Liver (tissue), 9 donors: ENCODE measurements around the gene MRPL40. TPM values are rescaled to one million over a fixed set of nuclear protein-coding genes. Genes with fewer than 3 reads are reported as not detected.

Experiments used
- DNase-seq: peaks from one replicate; pipeline ENCODE4 v3.0.0-alpha.2; 2017; ENCODE audit warnings: low spot score
- H3K27ac ChIP-seq, 2 donors: one replicate each; pipeline ENCODE4 v1.7.0; 2013; ENCODE audit warnings: inconsistent platforms in 2 of 2, low read length in 2 of 2, control low read depth in 1 of 2, low read depth in 1 of 2, mild to moderate bottlenecking in 1 of 2
- H3K27me3 ChIP-seq, 4 donors: one replicate each; pipeline versions ENCODE4 v1.6.1 to v1.7.0; 2013; ENCODE audit warnings: low read length in 3 of 4, inconsistent platforms in 1 of 4, mild to moderate bottlenecking in 1 of 4, moderate library complexity in 1 of 4; ENCODE audit not compliant: control insufficient read depth in 4 of 4, insufficient read depth in 4 of 4
- H3K36me3 ChIP-seq, 4 donors: one replicate each; pipeline versions ENCODE4 v1.6.1 to v1.7.0; 2013; ENCODE audit warnings: low read length in 3 of 4, mild to moderate bottlenecking in 3 of 4, low read depth in 1 of 4, moderate library complexity in 1 of 4; ENCODE audit not compliant: control insufficient read depth in 4 of 4, insufficient read depth in 3 of 4
- H3K4me1 ChIP-seq, 4 donors: one replicate each; pipeline versions ENCODE4 v1.6.1 to v1.7.0; 2013; ENCODE audit warnings: low read length in 3 of 4, mild to moderate bottlenecking in 3 of 4, moderate library complexity in 1 of 4; ENCODE audit not compliant: control insufficient read depth in 4 of 4, insufficient read depth in 4 of 4
- H3K4me3 ChIP-seq, 3 donors: one replicate each; pipeline versions ENCODE4 v1.6.1 to v1.7.0; 2013; ENCODE audit warnings: low read length in 3 of 3, control low read depth in 1 of 3, low read depth in 1 of 3, mild to moderate bottlenecking in 1 of 3
- H3K9ac ChIP-seq, 2 donors: one replicate each; pipeline ENCODE4 v1.7.0; 2013; ENCODE audit warnings: low read length in 2 of 2, mild to moderate bottlenecking in 2 of 2, moderate library complexity in 2 of 2, control low read depth in 1 of 2, low read depth in 1 of 2
- H3K9me3 ChIP-seq, 4 donors: one replicate each; pipeline versions ENCODE4 v1.6.1 to v1.7.0; 2013; ENCODE audit warnings: low read length in 3 of 4; ENCODE audit not compliant: control insufficient read depth in 4 of 4
- EGR1 ChIP-seq, 2 donors: IDR thresholded peaks; 2 replicates each; pipeline ENCODE4 v1.6.1; 2016 to 2018; ENCODE audit warnings: antibody characterized with exemption in 2 of 2, low read depth in 2 of 2
- GABPA ChIP-seq, 2 donors: IDR thresholded peaks in 1 of 2; conservative IDR thresholded peaks in 1 of 2; 2 replicates each; pipeline ENCODE4 v1.6.1; 2016; ENCODE audit warnings: antibody characterized with exemption in 2 of 2, mild to moderate bottlenecking in 1 of 2, moderate library complexity in 1 of 2
- HNF4A ChIP-seq, 2 donors: conservative IDR thresholded peaks; 2 replicates each; pipeline ENCODE4 v1.6.1; 2016; ENCODE audit warnings: antibody characterized with exemption in 2 of 2, mild to moderate bottlenecking in 2 of 2
- HNF4G ChIP-seq: IDR thresholded peaks from 2 replicates; pipeline ENCODE4 v1.6.1; 2016; ENCODE audit warnings: antibody characterized with exemption
- NR2F2 ChIP-seq: IDR thresholded peaks from 2 replicates; pipeline ENCODE4 v1.6.1; 2016; ENCODE audit warnings: antibody characterized with exemption
- RAD21 ChIP-seq, 2 donors: IDR thresholded peaks; 2 replicates each; pipeline ENCODE4 v1.6.1; 2016; ENCODE audit warnings: antibody characterized with exemption in 2 of 2, mild to moderate bottlenecking in 2 of 2
- RXRA ChIP-seq, 2 donors: IDR thresholded peaks; 2 replicates each; pipeline ENCODE4 v1.6.1; 2017 to 2018; ENCODE audit warnings: antibody characterized with exemption in 2 of 2, mild to moderate bottlenecking in 1 of 2
- SP1 ChIP-seq: IDR thresholded peaks from 2 replicates; pipeline ENCODE4 v1.6.1; 2018; ENCODE audit warnings: antibody characterized with exemption, mild to moderate bottlenecking
- WGBS: extraction: QIAGEN DNeasy Blood & Tissue Kit; methylation state at CpG from one replicate; pipeline ENCODE4 v1.1.7; 2013; 5-methylcytosine and 5-hydroxymethylcytosine counted together
- polyA plus RNA-seq, 2 donors: library from polyadenylated mRNA; stranded (reverse) in 1 of 2; unstranded in 1 of 2; fragments of 200-250 nt in 1 of 2; fragments of >200 nt in 1 of 2; fragmentation: Nextera tagmentation in 1 of 2; extraction: Ambion mirVana in 1 of 2; gene quantifications; one replicate each; pipeline versions ENCODE4 v1.2.1 to v1.2.3, GENCODE V29; 2013 to 2015
- total RNA-seq, 2 donors: library from RNA; depleted of rRNA; stranded (reverse); fragments of >200 nt; gene quantifications; one replicate each; pipeline ENCODE4 v1.2.3, GENCODE V29; 2014
- TF ChIP-seq, protein P1 (sequence below): IDR thresholded peaks from 2 replicates; pipeline ENCODE4 v1.6.1; 2016; ENCODE audit warnings: antibody characterized with exemption
- TF ChIP-seq, protein P2 (sequence below): IDR thresholded peaks from 2 replicates; pipeline ENCODE4 v1.6.1; 2016; ENCODE audit warnings: antibody characterized with exemption, mild to moderate bottlenecking
- TF ChIP-seq, protein P3 (sequence below): fragments of 150-350 bp; IDR thresholded peaks from 2 replicates; pipeline ENCODE4 v1.5.1; 2017; ENCODE audit warnings: improper control_type of control experiment, low read depth, low read length; ENCODE audit not compliant: missing input control
- donor health status: healthy.
- donor health status: healthy.
- donor health status: healthy.
- donor health status: healthy.
- donor health status: healthy.

MRPL40 gene
- total and polyA plus RNA-seq, 4 donors, result 11.3 to 52.0 (median 27.7) TPM

DNA sequence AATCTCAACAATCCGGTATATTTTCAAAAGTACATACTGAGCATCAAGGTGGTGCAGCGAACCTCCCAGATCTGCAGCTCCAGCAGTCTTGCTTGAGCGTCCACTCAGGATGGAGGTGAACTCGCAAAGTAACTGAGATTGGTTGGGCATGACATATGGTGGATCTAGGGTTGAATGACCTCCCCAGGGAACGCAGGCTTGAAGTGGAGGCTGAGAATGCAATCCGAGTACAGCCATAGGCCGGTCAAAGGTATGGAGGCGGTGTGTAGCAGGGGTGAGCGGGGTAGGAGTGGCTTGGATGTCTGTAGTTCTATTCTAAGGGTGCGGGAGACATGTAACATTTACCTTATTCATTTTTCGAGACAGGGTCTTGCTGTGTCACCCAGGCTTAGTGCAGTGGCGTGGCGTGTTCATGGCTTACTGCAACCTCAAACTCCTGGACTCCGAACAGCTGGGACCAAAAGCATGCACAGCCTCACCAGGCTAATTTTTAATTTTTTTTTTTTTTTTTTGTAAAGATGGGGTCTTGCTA lies 15.8 kb downstream of the MRPL40 start:
- Histone ChIP-seq H3K9me3 (no peaks in the 10 kb centered on the region), H3K9ac (peak overlapping the region in 1 of 2 donors; percentile 36), H3K4me3 (peak overlapping the region; percentile 68 to 91 (median 89)), H3K27ac (peak overlapping the region; percentile 93 to 97), H3K27me3 (no peaks in the 10 kb centered on the region), H3K4me1 (peaks cover 4 to 19% (median 12%) of the 10 kb centered on the region in 4 donors), H3K36me3 (peaks cover 0 to 33% (median 20%) of the 10 kb centered on the region in 4 donors)
- TF ChIP-seq SP1 (peak; percentile 4), HNF4A (conservative IDR thresholded peaks at IDR 0.05) (peak in 1 of 2 donors; percentile 46), RXRA (IDR thresholded peaks at IDR 0.05) (peak; percentile 73 to 88)
- TF ChIP-seq, protein P1, sequence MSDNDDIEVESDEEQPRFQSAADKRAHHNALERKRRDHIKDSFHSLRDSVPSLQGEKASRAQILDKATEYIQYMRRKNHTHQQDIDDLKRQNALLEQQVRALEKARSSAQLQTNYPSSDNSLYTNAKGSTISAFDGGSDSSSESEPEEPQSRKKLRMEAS, result no peak
- DNase-seq, result peak; percentile 43
- WGBS, result 23% methylated on average over 14 of the region's 14 CpGs

DNA sequence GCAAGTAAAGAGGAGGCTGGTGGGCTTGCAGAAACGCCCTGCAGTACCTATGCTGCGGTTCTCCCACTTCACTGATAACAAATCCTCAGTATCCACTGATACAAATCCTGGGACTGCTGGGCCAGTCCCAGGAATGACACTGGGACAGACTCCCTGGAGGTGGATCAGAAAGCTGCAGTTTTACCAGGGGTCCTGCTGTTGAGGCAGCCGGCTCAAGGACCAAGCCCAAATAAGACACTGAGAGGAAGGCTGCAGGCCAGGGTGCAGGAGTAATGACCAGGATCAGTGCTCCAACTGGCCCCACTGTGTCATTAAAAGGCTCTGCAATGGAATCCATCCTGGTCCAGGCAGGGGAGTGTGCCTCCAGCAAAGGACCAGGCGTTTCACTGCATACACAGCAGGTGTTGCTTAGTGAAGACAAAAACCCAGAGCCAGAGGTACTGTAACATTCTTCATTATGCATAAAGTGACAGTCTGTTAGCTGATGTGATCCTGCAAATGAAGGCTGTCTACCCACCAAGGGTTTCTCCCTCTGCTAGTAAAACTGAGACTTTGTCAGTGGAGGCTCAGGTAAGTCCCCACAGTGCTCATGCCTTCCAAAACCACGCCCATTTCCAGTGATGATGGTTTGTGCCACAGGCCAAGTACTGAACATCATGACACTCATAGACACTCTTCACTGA lies 16.5 kb downstream of the MRPL40 start:
- Histone ChIP-seq H3K4me3 (no peak overlapping the region), H3K9ac (no peak overlapping the region), H3K9me3 (no peaks in the 10 kb centered on the region), H3K27ac (no peak overlapping the region), H3K36me3 (peaks cover 0 to 34% (median 24%) of the 10 kb centered on the region in 4 donors), H3K4me1 (peaks cover 4 to 19% (median 12%) of the 10 kb centered on the region in 4 donors), H3K27me3 (no peaks in the 10 kb centered on the region)
- TF ChIP-seq GABPA (IDR thresholded peaks at IDR 0.05 in 1 of 2, conservative IDR thresholded peaks at IDR 0.05 in 1 of 2) (no peak), EGR1 (IDR thresholded peaks at IDR 0.05; ENCODE audit: low read depth in 2 of 2) (no peak), HNF4G (no peak), RAD21 (IDR thresholded peaks at IDR 0.05) (no peak), NR2F2 (no peak)
- TF ChIP-seq, protein P2, sequence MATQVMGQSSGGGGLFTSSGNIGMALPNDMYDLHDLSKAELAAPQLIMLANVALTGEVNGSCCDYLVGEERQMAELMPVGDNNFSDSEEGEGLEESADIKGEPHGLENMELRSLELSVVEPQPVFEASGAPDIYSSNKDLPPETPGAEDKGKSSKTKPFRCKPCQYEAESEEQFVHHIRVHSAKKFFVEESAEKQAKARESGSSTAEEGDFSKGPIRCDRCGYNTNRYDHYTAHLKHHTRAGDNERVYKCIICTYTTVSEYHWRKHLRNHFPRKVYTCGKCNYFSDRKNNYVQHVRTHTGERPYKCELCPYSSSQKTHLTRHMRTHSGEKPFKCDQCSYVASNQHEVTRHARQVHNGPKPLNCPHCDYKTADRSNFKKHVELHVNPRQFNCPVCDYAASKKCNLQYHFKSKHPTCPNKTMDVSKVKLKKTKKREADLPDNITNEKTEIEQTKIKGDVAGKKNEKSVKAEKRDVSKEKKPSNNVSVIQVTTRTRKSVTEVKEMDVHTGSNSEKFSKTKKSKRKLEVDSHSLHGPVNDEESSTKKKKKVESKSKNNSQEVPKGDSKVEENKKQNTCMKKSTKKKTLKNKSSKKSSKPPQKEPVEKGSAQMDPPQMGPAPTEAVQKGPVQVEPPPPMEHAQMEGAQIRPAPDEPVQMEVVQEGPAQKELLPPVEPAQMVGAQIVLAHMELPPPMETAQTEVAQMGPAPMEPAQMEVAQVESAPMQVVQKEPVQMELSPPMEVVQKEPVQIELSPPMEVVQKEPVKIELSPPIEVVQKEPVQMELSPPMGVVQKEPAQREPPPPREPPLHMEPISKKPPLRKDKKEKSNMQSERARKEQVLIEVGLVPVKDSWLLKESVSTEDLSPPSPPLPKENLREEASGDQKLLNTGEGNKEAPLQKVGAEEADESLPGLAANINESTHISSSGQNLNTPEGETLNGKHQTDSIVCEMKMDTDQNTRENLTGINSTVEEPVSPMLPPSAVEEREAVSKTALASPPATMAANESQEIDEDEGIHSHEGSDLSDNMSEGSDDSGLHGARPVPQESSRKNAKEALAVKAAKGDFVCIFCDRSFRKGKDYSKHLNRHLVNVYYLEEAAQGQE, result no peak
- TF ChIP-seq, protein P1, result no peak
- TF ChIP-seq, protein P3, sequence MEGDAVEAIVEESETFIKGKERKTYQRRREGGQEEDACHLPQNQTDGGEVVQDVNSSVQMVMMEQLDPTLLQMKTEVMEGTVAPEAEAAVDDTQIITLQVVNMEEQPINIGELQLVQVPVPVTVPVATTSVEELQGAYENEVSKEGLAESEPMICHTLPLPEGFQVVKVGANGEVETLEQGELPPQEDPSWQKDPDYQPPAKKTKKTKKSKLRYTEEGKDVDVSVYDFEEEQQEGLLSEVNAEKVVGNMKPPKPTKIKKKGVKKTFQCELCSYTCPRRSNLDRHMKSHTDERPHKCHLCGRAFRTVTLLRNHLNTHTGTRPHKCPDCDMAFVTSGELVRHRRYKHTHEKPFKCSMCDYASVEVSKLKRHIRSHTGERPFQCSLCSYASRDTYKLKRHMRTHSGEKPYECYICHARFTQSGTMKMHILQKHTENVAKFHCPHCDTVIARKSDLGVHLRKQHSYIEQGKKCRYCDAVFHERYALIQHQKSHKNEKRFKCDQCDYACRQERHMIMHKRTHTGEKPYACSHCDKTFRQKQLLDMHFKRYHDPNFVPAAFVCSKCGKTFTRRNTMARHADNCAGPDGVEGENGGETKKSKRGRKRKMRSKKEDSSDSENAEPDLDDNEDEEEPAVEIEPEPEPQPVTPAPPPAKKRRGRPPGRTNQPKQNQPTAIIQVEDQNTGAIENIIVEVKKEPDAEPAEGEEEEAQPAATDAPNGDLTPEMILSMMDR, result no peak
- DNase-seq, result no peak
- WGBS, result 93% methylated on average over 5 of the region's 5 CpGs
